Vagina (tissue), 2 donors: ENCODE results near the gene CR1. TPM values are rescaled to one million over a fixed set of nuclear protein-coding genes. Genes with fewer than 3 reads are reported as not detected.
"Not testable (repeated sequence)": the region's sequence is repeated elsewhere in the genome, so short reads cannot be mapped to it uniquely, and the experiment has no call there.

Experiments
- DNase-seq, 2 donors: peaks; one replicate each; pipeline ENCODE4 v3.0.0-alpha.2; 2017; ENCODE audit errors: extremely low spot score in 2 of 2
- H3K27ac ChIP-seq: fragments of 200-600 bp; sonication (generic); one replicate; pipeline ENCODE4 v1.5.1; 2019
- H3K27me3 ChIP-seq: fragments of 200-600 bp; sonication (generic); one replicate; pipeline ENCODE4 v1.5.1; 2019
- H3K36me3 ChIP-seq, 2 donors: fragments of 200-600 bp; sonication (generic); one replicate each; pipeline ENCODE4 v1.5.1; 2017 to 2019
- H3K4me1 ChIP-seq: fragments of 200-600 bp; sonication (generic); one replicate; pipeline ENCODE4 v1.5.1; 2019
- H3K4me3 ChIP-seq, 2 donors: fragments of 200-600 bp; sonication (generic); 1 replicate in 1 of 2; 2 replicates in 1 of 2; pipeline ENCODE4 v1.5.1; 2016 to 2019
- H3K9me3 ChIP-seq: fragments of 200-600 bp; sonication (generic); one replicate; pipeline ENCODE4 v1.5.1; 2019
- CTCF ChIP-seq, 3 experiments: fragments of 450-650 bp in 2 of 3; fragments of 200-600 bp in 1 of 3; sonication (generic) in 1 of 3; IDR thresholded peaks; one replicate each; pipeline ENCODE4 v1.5.1; 2017 to 2019; ENCODE audit warnings: antibody characterized with exemption in 3 of 3, mild to moderate bottlenecking in 2 of 3, moderate library complexity in 2 of 3
- POLR2A ChIP-seq, 2 donors: fragments of 450-650 bp; IDR thresholded peaks; one replicate each; pipeline ENCODE4 v1.6.1; 2017; ENCODE audit warnings: antibody characterized with exemption in 2 of 2, mild to moderate bottlenecking in 2 of 2, moderate library complexity in 2 of 2
- POLR2AphosphoS5 ChIP-seq, 2 donors: sonication (generic); formaldehyde crosslinking; IDR thresholded peaks; one replicate each; pipeline ENCODE4 v1.9.0; 2017; ENCODE audit warnings: antibody characterized with exemption in 2 of 2, mild to moderate bottlenecking in 2 of 2, low read depth in 1 of 2; ENCODE audit not compliant: insufficient read depth in 1 of 2
- intact Hi-C: fragments of 100-400 bp; cut with DNase I; formaldehyde crosslinking; loops from one replicate; pipeline ENCODE4 v1.15.1; 2023
- total RNA-seq: library from RNA; depleted of rRNA; stranded (reverse); fragments of >200 nt; gene quantifications from one replicate; pipeline ENCODE4 v1.2.3, GENCODE V29; 2016

CR1 gene
- total RNA-seq, 1 donor from 2014 or later: 2.5 TPM

GRCh38 chr1:207670192-207670591 lies 174.2 kb downstream of the CR1 start:
- Histone ChIP-seq H3K27ac (no peak overlapping the region), H3K4me1 (peaks cover 9% of the 10 kb centered on the region), H3K36me3 (no peaks in the 10 kb centered on the region), H3K4me3 (no peak overlapping the region), H3K27me3 (no peaks in the 10 kb centered on the region), H3K9me3 (no peaks in the 10 kb centered on the region)
- intact Hi-C loops: loop anchor here (10.0 kb wide), 1 partner anchor 1445 kb away; no protein-coding TSS in a partner anchor
- no peak for TF ChIP-seq CTCF (IDR thresholded peaks at IDR 0.05)
- no peak for TF ChIP-seq POLR2AphosphoS5 (IDR thresholded peaks at IDR 0.05; ENCODE audit: insufficient read depth in 1 of 2, low read depth in 1 of 2)
- no peak for TF ChIP-seq POLR2A (IDR thresholded peaks at IDR 0.05)
- DNase-seq: no peak

GRCh38 chr1:207670997-207671396 lies 175.0 kb downstream of the CR1 start:
- intact Hi-C loops: loop anchor here (10.0 kb wide), 1 partner anchor 1444 kb away; no protein-coding TSS in a partner anchor
- peaks cover 9% of the 10 kb centered on the region for H3K4me1 ChIP-seq

GRCh38 chr1:207672522-207673130 lies 176.7 kb downstream of the CR1 start:
- no peaks in the 10 kb centered on the region for H3K27me3 ChIP-seq
- H3K4me3 ChIP-seq: no peak overlapping the region
- peaks cover 9% of the 10 kb centered on the region for H3K4me1 ChIP-seq
- intact Hi-C loops: loop anchor here (10.0 kb wide), 1 partner anchor 1442 kb away; no protein-coding TSS in a partner anchor
- TF ChIP-seq POLR2A (IDR thresholded peaks at IDR 0.05): no peak
- TF ChIP-seq CTCF (IDR thresholded peaks at IDR 0.05): no peak
- no peak for TF ChIP-seq POLR2AphosphoS5 (IDR thresholded peaks at IDR 0.05; ENCODE audit: insufficient read depth in 1 of 2, low read depth in 1 of 2)
- no peaks in the 10 kb centered on the region for H3K9me3 ChIP-seq
- DNase-seq: no peak
- no peaks in the 10 kb centered on the region for H3K36me3 ChIP-seq
- H3K27ac ChIP-seq: no peak overlapping the region

More at GRCh38 chr1:207670997-207671396, 175.0 kb downstream of the CR1 start:
- H3K27me3 ChIP-seq: no peaks in the 10 kb centered on the region
- H3K27ac ChIP-seq: no peak overlapping the region
- TF ChIP-seq CTCF (IDR thresholded peaks at IDR 0.05) (no peak), POLR2AphosphoS5 (IDR thresholded peaks at IDR 0.05; ENCODE audit: insufficient read depth in 1 of 2, low read depth in 1 of 2) (no peak), POLR2A (IDR thresholded peaks at IDR 0.05) (no peak)
- DNase-seq: no peak
- H3K4me3 ChIP-seq: no peak overlapping the region
- H3K9me3 ChIP-seq: no peaks in the 10 kb centered on the region
- no peaks in the 10 kb centered on the region for H3K36me3 ChIP-seq

GRCh38 chr1:207673399-207673798 lies 177.4 kb downstream of the CR1 start:
- no peaks in the 10 kb centered on the region for H3K9me3 ChIP-seq
- H3K4me3 ChIP-seq: no peak overlapping the region
- H3K36me3 ChIP-seq: no peaks in the 10 kb centered on the region
- H3K27ac ChIP-seq: no peak overlapping the region
- peaks cover 9% of the 10 kb centered on the region for H3K4me1 ChIP-seq
- TF ChIP-seq POLR2AphosphoS5 (IDR thresholded peaks at IDR 0.05; ENCODE audit: insufficient read depth in 1 of 2, low read depth in 1 of 2) (no peak), POLR2A (IDR thresholded peaks at IDR 0.05) (no peak), CTCF (IDR thresholded peaks at IDR 0.05) (no peak)
- H3K27me3 ChIP-seq: no peaks in the 10 kb centered on the region
- no peak for DNase-seq
- intact Hi-C loops: loop anchor here (10.0 kb wide), 1 partner anchor 1441 kb away; no protein-coding TSS in a partner anchor

- Histone ChIP-seq H3K9me3 (no peaks in the 10 kb centered on the region), H3K27me3 (no peaks in the 10 kb centered on the region), H3K36me3 (no peaks in the 10 kb centered on the region), H3K4me1 (no peaks in the 10 kb centered on the region), H3K4me3 (no peak overlapping the region), H3K27ac (no peak overlapping the region)
- intact Hi-C loops: loop anchor here (10.0 kb wide), 1 partner anchor 1439 kb away; no protein-coding TSS in a partner anchor
- DNase-seq: no peak
- TF ChIP-seq POLR2AphosphoS5 (IDR thresholded peaks at IDR 0.05; ENCODE audit: insufficient read depth in 1 of 2, low read depth in 1 of 2) (no peak), POLR2A (IDR thresholded peaks at IDR 0.05) (no peak), CTCF (IDR thresholded peaks at IDR 0.05) (no peak)
Observed at GRCh38 chr1:207676153-207676552, 180.2 kb downstream of the CR1 start.

GRCh38 chr1:207680590-207681388 lies 184.8 kb downstream of the CR1 start:
- H3K4me1 ChIP-seq, intact Hi-C loops, DNase-seq, H3K27me3 ChIP-seq, H3K9me3 ChIP-seq, H3K27ac ChIP-seq, H3K36me3 ChIP-seq, H3K4me3 ChIP-seq: not testable (repeated sequence)

- H3K27ac ChIP-seq, H3K4me3 ChIP-seq, intact Hi-C loops, H3K9me3 ChIP-seq, H3K36me3 ChIP-seq, DNase-seq, H3K27me3 ChIP-seq, H3K4me1 ChIP-seq: not testable (repeated sequence)
Observed at GRCh38 chr1:207682872-207683434, 187.0 kb downstream of the CR1 start.
